ENCODE measurements around the gene ZNF90.
"Not testable (repeated sequence)": the region's sequence is repeated elsewhere in the genome, so short reads cannot be mapped to it uniquely, and the experiment has no call there.

The ZNF90 gene

DNA sequence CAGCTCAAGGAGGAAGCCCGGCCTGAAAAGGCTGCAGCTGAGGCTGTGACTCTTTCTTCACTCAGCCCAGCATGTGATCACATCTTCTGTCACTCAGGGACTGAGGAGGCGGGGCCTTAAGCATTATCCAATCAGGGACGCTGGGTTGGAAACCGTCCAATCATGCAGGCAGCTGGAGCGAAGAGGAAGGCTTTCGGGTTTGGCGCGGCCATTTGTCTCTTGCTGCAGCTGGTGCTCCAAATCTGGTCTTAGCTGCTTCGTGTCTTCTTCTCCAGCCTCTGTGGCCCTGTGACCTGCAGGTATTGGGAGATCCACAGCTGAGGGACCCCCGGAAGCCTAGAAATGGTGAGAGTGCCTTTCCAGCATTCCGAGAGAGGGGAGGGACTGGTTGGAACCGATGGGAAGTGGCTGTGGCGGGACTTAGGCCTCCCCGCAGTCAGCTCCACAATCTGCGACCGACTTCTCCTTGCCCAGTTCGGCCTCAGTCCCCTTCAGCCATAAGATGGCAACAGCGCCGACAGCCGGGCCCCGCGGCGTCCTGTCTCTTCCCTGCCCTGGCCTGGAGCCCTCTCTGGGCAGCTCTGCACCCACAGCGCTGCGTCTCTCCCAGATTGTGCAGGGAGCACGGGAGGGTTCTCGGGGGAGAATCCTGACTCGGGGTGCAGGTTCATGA is at the start of gene ZNF90:
Gene ZNF90, plus strand, starts transcription at position 210 of the 673 bp plus-strand sequence. Its CDS starts 133 bp downstream, at position 343.
- DNase-seq (ENCODE audit: low read depth in 2 of 2) = peak; percentile 75

DNA sequence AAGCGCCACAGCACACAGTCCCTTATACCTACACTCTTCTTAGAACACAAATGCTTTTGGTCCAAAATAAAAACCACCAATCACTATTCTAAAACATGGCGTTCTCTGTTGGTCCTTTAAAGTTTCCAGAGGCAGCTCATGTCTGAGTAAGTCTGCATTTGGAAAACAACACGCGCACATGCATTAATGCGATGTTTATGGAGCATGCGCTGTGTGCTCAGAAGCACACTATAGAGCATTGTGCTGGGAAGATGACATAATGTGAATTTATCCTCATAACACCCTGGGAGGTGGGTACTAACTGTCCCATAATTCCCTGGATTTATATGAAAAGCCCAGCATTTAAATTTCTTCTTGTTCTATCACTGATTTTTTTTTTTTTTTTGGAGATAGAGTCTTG is 49.2 kb upstream of the ZNF90 start:
- DNase-seq (ENCODE audit: low read depth in 2 of 2) = no peak

DNA sequence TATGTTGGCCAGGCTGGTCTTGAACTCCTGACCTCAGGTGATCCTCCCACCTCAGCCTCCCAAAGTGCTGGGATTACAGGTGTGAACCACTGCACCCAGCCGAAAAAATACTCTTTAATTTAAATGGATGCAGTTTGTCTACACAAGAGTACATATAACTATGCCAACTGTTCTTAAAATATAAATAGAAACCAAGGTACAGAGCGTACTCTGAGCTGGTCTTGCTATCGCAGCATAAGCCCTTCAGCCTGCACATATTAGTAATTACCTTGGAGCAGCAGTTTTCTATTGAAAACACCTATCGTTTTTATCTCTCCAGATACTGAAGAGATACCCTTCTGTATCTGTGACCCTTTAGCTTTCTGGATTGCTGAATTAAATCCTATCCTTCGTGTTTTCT is 41.9 kb upstream of the ZNF90 start:
- no peak for DNase-seq (ENCODE audit: low read depth in 2 of 2)

DNA sequence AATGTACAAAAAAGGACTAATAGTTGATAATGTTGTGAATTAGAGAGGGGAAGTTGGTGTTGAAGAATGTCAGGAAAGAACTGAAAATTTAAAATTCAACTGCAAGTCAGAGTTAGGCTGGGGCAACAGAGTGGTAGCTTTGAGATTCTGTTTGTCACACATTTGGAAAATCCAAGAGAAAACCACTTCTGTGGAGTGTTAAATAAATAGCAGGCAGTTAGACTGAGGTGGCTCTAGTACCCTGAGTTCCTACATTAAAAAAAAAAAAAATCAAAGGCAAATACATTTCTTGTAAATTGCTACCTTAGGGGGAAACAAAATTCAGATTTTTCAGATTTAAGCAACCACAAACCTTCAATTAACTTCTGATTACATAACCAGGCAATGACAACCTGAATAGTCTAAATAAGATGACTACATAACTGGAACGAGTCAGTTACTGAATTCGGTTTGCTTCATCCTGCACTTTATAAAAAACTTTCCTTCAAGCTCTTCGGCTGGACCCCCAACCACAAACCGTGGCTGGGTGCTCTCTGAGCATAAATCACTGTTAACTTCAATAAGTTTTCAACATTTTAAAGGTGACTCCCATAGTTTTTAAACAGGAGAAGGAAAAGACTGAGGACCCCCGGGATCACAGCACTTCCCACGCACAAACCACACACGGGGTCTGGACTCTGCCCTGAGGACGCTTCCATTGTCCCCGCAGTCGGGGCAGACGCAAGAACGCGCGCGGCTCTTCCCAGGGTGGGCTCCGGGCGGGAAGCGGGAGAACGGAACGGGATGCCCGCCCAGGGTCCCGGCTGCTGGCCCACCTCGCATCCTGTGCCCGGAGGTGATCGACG is 39.2 kb upstream of the ZNF90 start:
- DNase-seq (ENCODE audit: low read depth in 2 of 2) = no peak

DNA sequence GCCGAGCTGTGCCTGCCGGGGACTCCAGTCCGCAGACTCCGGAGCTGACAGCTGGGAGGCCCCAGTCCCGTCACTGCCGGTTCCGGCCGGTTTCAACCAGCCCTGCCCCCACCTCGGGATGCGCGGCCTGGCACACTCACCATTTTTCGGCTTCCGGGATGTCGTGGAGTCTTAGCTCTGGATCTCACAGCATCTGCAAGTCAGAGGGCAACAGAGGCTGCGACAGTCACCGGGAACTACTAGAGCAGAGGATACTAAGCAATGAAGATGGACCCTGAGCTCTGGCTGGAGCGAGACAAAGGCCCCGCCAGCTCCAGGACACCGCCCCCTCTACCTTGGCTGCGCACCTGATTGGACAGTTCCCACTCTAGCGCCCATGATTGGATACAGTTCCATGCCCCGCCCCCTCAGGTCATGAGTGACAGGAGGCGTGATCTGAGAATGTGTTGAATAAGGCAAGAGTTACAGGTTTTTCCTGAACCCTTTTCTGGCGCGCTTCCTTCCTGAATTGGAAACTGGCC is 38.5 kb upstream of the ZNF90 start, which contains the start of gene ZNF682:
Gene ZNF682, minus strand, starts transcription at position 303 of the 521 bp plus-strand sequence. Its CDS starts 160 bp downstream, at position 143.
- peak; percentile 88 to 90 for DNase-seq (ENCODE audit: low read depth in 2 of 2)

DNA sequence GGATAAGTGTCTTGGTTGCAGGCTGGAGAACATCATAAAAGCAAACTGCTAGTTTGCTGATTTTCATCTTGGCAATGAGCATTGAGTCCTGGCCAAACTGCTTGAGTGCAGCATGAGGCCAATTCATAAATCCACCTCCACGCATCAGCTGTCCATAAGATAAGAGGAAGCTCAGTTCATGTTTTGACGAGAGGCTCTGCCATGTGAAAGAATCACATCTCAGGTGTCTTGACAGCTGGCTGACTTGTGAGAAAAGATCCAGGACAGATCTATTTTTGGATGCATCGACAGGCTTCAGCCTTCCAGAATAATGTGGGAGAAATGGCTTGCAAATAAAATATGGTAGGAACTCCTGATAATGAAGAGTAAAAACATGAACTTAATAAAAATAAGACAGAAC is 33.1 kb upstream of the ZNF90 start:
- no peak for DNase-seq (ENCODE audit: low read depth in 2 of 2)

DNA sequence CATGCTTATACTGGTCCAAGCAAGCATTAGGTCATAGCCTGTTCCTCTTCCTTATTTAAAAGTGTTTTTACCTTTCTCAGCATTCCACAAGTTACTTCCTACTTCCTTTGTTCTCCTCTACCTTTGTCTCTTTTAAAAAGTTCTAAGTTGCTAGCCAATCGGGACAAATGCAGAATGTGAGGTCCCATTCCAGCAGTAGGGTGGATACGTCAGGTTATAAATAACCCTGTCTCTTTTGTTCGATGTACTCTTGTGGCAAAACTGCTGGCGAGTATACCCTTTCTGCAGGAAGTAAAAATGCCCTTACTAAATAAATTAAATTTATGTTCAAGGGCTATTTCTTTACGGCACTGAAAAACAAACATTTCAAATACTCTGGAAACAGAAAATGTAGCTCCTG is 32.1 kb upstream of the ZNF90 start:
- DNase-seq (ENCODE audit: low read depth in 2 of 2) = not testable (repeated sequence)

DNA sequence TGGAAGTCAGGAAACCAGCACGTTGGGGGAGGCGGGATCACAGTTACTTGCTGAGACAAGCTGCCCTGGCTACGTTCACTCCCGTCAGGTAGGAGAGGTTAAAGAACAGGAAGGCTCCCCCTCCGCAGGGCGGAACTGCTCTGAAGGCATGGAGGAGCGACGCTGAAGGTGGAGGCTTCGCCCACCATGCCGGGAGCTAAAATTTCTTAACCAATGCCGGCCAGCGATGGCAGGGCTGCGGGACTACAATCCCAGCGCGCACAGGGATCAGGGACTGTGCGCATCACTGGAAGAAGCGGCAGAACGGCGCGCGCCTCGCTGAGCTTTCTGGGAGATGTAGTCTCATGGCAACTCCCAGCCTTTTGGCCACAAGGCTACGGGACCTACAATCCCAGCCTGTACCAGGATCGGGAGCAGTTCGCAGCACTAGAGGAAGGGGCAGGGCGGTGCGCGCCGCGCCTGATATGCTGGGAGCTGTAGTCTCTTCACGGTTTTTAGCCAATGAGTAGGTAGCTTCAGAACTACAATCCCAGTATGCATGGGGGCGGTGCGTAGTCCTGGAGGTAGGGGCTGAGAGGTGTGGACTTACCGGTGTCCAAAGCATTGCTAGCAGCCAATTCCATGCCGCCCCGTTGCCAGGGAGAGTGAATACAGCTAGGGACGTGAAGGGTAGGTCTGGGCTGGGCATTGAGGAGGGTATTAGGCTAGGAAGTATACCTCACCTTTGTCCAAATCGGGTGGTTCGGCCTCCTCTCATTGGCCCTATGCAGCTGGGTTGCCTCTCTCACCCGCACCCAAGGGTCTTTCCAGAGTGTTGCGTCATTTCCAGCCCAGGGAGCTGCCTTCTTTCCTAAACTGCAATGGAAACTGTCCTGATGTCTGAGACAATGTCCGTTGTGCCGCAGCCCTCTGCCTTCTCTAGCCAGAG is 25.7 kb upstream of the ZNF90 start:
- peak; percentile 49 to 63 for DNase-seq (ENCODE audit: low read depth in 2 of 2)

DNA sequence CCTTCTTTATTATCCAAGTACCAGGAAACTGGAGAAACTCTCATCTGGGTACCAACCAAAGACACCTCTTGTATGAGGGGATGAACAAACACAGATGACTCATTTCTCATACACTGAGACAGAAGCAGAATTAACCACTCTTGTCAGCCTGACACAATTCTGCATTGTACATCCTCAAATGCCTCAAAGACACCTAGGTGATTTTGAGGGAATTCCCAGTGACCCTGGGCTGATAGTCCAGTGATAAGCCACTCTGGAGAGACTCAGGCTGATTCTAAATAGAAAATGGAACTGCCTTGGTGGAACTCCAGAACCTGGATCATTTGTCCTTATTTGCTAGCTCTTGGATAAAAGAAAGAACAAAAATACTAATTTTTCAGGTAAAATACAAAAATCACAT is 19.1 kb upstream of the ZNF90 start:
- not testable (repeated sequence) for DNase-seq (ENCODE audit: low read depth in 2 of 2)

DNA sequence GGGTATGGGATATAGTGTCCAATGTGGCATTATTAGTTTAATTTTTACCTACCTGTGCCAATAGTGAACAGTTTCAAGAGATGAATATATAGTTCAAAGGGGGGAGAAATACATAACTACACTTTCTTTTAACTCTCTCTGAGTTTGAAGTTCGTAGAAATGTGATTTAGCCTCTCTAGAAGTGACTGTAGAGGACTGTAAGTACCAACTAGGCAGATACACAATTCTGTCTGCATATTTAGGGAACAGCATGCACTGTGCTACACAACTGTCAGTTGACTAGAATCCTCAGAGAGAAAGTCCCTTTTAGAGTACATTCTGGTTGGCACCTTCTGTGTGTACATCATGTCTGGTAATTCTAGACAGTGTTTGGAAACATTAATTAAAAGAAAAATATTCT is 17.5 kb upstream of the ZNF90 start:
- DNase-seq (ENCODE audit: low read depth in 2 of 2) = no peak

DNA sequence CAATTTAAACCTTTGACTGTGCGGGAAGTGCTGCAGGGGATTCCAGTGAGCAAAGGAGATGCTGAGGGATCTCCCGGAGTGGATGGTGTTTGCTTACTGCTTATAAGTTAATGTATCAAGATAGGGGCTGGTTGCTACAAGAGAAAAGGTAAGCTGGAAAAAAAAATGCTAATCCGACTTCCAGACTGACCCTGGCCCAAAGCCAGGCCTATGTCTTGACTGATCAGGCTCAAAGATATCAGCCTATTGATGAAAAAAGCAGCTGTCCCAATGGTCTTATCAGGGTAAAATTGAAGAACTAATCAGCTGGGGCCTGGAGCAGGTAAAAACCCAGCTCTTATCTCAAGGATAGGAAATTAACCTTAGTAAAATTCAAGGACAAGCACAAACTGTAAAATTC is 10.9 kb upstream of the ZNF90 start:
- DNase-seq (ENCODE audit: low read depth in 2 of 2) = no peak

DNA sequence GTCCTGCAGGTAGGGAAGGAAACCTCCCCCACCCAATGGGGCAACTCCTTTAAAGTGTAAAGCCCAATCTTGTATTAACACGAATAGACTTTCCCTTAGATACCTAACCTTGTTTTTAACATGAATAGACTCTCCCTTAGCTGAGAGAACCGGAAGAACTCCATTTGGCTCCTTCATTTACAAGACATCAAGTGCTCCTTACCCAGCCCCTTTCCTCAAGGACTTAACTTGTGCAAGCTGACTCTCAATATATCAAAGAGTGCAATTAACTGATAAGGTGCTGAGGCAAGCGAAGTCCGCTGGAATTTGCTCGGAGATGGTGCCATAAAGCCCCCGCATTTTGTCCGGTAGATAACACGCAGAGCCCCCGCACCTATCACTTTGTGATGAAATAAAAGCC is 9.9 kb upstream of the ZNF90 start:
- DNase-seq (ENCODE audit: low read depth in 2 of 2) = no peak

DNA sequence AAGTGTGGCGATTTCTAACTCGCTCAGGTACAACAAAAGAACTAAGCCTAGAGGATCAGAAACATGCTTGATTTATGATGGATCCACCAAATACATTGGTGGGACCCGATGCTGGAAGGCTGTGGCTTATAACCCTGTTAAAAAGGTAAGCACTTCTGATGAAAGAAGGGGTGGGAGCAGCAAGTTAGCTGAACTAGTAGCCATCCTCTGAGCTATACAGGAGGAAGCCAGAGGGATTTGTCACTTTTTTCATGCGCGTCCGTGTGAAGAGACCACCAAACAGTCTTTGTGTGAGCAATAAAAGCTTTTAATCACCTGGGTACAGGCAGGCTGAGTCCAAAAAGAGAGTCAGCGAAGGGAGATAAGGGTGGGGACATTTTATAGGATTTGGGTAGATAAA is 9.2 kb upstream of the ZNF90 start:
- not testable (repeated sequence) for DNase-seq (ENCODE audit: low read depth in 2 of 2)

DNA sequence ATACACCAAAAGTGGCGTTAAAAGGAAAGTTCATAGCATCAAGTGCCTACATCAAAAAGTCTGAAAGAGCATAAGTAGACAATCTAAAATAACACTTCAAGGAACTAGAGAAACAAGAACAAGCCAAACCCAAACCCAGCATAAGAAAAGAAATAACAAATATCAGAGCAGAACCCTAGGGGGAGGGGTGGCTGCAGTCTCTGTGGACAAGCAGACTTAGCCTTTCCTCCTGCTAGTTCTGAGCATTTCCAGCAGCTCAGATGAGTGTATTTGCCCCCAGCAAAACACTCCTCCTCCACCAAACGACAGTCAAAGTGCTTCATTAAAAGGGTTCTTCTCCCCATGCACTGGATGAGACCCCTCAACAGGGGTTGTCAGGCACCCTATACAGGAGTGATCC is 7.1 kb upstream of the ZNF90 start:
- no peak for DNase-seq (ENCODE audit: low read depth in 2 of 2)

DNA sequence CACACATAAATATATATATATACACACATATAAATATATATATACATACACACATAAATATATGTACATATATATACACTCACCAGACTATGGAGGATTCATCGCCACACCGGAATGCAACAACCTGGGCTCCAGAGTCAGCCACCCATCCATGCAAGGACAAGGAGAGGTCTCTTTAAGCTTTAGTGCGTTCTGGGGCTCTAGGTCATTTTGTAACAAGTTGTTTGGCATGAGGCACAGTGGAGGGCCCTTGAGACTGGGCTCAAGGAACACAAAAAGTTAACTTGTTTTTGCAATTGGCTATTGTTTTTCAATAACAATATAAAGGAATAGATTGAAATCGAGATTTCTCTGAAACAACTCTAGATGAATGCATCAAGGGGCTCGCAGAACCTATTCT is 4.9 kb upstream of the ZNF90 start:
- DNase-seq (ENCODE audit: low read depth in 2 of 2) = no peak

DNA sequence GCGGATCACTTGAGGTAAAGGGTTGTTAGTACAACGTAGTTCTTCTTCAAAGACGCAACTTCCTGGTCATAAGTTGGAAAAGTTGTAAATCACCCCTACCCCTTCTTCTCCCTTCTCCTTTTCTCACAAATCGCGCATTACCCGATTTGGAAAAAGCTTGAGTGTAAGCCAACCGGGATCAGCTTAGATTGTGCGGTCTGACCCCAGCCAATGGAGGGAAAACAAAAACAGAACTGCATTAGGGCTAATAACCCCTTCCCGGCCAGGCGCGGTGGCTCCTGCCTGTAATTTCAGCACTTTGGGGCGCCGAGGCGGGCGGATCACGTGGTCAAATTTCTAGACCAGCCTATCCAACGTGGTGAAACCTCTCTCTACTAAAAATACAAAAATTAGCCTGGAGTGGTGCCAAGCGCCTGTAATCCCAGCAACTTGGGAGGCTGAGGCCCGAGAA is 806 bp downstream of the ZNF90 start:
- DNase-seq (ENCODE audit: low read depth in 2 of 2) = no peak

DNA sequence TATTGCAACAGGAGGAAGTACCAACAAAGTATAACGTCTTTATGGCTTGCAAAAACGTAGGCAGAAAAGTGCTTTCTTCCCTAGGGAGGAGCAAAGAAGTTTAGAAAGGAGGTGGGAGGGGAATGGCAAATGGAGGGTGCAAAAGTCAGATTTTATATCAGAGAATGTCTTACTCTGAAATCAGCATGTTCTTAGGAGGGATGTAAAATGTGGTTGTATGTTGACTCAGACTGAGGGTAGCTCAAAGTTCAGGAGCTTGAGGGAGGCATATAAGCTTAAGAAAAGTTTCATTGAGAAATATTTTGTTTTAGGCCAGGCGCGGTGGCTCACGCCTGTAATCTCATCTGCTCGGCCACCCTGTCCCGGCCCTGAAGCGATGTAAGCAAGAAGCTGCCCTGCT is 1.7 kb downstream of the ZNF90 start:
- DNase-seq (ENCODE audit: low read depth in 2 of 2) = no peak

DNA sequence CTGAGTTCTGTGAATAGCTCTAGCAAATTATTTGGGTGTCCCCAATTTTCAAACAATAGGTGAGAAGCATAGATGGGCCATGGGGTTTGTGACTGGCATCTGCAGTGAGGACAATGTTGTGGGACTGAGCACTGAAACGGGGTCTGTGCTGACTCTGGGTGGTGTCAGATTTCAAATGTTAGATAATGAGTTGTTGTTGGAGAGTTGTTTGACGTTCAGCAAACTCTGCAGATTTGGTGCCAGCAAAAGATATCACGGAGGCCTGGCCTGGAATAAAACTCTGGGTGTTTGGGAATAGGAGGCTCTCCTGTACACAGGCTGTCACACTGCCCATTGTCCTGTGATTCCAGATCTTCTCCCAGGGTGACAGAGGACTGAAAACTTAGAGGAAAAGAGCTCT is 2.9 kb downstream of the ZNF90 start:
- DNase-seq (ENCODE audit: low read depth in 2 of 2) = no peak

DNA sequence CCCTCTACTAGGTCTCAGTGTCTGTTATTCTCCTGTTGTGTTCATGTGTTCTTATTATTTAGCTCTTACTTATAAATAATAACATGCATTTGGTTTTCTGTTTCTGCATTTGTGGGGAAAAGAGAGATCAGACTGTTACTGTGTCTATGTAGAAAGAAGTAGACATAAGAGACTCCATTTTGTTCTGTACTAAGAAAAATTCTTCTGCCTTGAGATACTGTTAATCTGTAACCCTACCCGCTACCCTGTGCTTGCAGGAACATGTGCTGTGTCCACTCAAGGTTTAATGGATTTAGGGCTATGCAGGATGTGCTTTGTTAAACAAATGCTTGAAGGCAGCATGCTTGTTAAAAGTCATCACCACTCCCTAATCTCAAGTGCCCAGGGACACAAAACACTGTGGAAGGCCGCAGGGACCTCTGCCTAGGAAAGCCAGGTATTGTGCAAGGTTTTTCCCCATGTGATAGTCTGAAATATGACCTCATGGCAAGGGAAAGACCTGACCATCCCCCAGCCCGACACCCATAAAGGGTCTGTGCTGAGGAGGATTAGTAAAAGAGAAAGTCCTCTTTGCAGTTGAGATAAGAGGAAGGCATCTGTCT is 4.5 kb downstream of the ZNF90 start:
- not testable (repeated sequence) for DNase-seq (ENCODE audit: low read depth in 2 of 2)

DNA sequence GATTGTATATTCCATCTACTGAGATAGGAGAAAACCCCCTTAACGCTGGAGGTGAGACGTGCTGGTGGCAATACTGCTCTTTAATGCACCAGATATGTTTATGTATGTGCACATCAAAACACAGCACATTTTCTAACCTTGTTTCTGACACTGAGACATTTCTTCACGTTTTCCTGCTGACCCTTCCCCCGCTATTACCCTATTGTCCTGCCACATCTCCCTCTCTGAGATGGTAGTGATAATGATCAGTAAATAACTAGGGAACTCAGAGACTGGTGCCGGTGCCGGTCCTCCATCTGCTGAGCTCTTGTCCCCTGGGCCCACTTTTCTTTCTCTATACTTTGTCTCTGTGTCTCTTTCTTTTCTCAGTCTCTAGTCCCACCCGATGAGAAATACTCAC is 5.1 kb downstream of the ZNF90 start:
- DNase-seq (ENCODE audit: low read depth in 2 of 2) = not testable (repeated sequence)

DNA sequence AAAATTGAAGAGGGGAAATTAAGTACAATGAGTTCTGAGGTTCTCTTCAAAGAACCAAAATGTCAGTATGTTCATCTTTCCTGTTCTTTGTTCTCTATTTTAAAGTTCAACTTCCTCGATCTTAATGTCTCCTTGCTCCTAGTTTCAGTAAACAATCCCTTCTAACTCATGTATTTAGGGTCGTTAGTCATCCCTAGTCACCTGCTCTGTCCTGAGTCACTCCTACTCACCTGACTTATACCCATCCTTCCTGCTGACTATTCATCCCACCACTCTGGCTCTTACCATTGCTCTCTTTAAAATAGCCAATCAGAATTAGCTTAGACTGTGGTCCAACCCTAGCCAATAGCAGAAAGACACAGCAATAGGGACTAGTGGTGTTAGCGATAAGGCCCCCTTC is 24.3 kb downstream of the ZNF90 start:
- no peak for DNase-seq (ENCODE audit: low read depth in 2 of 2)
